Measurements from ENCODE around the gene FANCE.

The FANCE gene

DNA sequence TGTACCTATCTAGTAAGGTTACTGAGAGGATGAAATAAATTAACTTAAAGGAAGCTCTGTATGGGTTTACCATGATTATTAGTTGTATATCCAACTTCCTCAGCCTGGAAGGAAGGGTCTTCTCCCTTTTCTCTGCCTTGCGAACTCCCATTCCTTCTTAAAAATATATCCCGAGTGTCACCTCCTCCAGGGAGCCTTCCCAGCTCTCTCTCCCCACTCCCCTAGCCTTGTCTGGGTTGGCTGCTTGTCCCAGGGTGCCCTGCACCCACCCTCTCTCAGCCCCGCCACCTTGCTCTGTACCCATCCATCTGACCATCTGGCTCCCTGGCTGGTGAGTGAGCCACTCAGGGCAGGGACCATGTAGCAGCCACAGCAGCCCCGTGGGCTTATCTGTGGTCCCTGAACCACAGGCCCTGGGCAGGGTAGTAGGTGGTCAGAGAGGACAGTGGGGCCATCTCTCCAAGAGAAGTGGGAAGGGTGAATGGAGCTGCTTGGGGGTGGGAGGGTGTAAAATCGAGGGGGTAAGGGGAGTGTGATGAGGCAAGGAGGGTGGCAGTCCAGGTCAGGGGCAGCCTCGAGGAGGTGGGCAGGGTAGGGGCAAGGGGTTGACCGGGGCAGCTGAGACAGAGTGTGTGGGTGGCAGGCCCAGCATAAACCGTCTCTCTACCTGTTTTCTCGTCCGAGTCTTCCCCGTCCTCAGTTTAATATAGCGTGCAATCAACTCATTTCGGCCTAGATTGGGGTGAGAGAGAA lies 31.9 kb downstream of the FANCE start:
- DNase-seq (ENCODE audit: low read depth, low spot score) = no peak

DNA sequence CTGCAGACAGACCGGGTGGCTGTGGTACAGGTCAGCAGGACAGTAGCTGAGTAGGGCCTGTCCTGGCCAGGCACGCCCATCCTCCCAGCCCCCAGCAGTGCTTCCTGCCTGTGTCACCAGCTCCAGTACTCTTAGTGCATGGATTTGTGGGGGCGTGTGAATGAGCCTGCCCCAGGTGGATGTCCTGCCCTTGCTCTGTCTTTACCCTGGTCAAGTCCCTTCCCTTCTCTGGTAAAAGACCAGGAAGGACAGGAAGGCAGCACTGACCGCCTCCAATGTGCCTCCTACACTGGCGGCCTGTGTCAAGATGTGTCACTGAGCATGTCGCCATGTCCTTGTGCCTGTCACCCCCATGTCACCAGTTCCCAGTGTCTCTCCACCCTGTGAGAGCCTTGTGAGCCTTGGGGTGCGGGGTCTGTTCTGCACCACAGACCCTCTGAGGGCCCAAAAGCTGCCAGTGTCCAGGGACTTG lies 32.8 kb downstream of the FANCE start:
- no peak for DNase-seq (ENCODE audit: low read depth, low spot score)

DNA sequence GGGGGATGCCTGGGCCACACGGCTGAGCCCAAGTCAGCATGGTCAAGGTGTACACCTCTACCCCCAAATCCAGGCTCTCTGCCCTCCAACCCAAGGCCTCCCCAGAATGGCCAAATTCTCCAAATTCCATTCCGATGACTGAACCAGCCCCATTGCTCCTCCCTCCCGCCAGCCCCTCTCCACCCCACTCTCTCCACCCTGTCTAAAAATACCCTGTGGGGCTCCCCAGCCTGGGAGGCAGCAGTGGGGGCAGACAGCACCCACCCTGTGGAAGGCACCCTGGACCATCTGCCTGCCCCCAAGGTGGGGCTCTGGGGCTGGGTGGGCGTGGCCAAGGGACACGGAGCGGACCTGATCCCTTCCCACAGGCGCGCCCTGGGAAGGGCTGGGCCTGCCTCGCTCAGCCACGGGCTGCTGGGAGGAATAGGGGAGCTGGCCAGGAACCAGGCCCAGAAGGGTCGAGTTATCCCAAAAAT lies 33.3 kb downstream of the FANCE start:
- DNase-seq (ENCODE audit: low read depth, low spot score) = no peak

DNA sequence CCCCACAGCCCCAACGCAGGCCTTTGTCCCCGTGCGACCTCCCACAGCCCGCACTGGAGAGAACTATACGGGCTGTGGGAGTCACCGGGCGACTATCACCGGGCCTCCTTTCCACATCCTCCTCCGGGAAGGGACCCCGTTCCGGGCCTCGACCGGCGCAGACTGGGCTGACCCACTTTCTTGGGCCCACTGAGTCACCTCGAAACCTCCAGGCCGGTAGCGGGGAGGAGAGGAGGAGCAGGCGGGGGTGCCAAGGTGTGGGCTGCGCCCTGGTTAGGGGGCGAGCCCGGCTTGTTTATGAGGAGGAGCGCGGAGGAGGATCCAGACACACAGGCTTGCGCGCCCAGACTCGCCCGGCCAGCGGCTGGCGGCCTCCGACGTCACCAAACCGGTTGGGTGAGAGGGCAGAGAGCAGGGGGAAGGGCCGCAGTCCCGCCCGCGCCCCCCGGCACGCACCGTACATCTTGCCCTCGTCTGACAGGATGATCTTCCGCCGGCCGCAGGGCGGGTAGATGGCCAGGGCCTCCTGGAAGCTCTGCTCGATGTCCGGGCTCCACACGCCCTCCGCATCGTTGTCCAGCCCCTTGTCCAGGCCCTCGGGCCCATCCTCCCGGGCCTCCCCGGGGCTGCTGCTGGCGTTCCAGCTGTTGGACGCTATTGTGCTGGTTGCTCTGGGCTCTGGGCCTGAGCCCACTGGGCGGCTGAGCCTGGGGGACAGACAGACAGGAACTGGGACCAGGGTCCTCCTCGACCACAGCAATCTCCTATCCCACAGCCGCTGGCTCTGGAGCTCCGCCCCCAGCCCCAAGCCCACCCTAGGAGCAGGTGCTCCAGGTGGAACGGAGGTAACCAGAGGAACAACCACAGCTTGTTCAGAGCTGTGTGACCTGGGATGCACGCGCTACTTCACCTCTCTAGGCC lies 34.1 kb downstream of the FANCE start:
- DNase-seq (ENCODE audit: low read depth, low spot score) = no peak

DNA sequence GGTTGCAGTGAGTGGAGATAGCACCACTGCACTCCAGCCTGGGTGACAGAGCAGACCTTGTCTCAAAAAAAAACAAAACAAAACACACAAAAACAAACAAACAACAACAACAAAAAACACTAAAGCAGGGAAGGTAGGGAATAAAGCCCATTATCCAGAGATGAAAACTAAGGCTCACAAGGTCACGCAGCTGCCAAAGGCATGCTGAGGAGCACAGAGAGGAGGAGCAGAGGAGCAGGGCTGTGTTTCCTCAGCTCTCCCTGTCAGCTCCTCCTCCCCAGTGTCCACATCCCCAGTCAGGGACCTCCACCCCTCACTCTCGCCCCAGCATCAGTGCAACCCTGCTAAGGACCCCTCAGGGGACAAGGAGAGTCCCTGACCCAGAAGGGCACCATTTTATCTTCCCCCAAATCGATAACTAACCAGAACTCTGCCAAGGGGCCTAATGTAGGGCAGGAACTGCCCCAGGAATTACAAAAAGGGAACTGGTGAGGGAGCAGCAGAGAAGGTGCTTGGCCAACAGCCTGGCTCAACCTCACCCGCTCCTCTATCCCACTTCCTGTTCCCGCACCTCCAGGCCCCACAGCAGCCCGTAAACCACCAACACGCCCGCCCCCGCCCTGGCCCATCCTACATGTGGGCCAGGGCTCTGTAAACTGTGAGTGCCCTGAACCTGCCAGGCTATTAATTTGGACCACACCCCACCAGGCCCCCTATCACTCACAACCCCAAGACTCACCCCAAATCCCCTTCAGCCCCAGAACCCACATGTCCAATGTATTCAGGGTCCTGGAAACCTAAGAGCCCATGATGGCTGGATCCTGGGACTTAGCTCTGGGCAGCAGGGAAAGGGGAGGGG lies 35.7 kb downstream of the FANCE start:
- DNase-seq (ENCODE audit: low read depth, low spot score) = no peak

DNA sequence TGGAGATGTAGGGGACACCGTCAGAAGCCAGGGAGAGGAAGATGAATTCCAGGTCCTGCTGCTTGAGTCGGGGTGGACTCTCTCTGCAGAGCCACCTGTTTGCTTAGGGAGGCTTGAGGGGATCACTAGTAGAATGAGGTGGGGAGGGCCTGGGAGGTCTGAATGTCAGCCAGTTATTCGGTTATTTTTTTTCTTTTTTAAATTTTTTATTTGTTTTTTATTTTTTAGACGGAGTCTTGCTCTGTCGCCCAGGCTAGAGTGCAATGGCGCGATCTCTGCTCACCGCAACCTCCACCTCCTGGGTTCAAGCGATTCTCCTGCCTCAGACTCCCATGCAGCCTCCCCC lies 36.4 kb downstream of the FANCE start:
- DNase-seq (ENCODE audit: low read depth, low spot score) = no peak

DNA sequence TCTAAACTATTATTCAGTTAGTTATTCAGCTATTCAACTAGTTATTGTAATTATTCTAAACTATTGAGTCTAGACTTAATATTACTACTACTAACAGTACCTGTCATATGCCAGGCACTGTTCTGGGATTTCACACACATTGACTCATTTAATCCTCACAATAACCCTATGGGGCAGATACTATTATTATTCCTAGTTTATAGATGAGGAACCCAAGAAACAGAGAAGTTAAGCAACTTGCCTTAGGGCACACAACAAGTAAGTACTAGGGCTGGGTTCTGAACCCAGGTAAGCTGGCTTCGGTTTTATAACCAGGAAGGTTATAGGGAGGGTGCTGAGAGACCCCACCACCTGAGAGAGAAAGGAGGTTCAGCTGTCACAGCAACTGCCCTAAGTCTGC lies 36.9 kb downstream of the FANCE start:
- DNase-seq (ENCODE audit: low read depth, low spot score) = no peak

DNA sequence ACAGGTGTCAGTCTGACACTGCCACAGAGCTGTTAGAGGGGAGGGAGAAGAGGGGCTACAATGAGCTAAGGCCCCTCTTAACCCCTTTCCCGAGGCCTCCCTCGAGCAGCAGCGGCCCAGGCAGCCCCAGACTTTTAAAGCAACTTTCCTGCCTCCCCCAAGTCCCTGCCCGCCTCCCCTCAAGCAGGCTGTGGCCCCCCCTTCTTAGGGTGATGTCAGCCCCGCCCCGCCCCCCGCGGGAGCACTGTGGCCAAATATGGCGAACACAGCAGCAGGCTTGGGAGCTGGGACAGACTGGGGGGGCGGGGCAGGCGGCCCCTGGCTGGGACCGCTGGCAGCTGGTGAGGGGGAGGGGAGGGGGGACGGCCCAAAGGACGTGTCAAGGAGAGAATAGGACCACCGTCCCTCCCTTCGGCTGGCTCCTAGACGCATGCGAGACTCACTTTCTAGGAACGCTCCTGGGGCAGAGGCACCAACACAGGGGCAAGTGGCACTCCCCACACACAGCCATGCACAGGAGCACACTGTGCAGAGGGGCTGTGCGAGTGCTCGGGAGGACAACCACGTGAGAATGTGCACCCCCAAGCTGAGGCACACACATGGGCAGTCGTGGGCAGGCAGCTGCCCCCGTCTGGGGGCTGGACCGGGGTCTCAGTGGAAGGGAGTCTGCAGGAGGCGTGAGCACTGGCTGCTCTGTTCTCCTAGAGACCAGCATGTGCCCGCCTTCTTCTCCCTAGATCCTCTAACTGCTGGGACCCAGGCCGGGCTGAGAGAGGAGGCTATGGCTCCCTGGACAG lies 38.1 kb downstream of the FANCE start:
- DNase-seq (ENCODE audit: low read depth, low spot score) = no peak

DNA sequence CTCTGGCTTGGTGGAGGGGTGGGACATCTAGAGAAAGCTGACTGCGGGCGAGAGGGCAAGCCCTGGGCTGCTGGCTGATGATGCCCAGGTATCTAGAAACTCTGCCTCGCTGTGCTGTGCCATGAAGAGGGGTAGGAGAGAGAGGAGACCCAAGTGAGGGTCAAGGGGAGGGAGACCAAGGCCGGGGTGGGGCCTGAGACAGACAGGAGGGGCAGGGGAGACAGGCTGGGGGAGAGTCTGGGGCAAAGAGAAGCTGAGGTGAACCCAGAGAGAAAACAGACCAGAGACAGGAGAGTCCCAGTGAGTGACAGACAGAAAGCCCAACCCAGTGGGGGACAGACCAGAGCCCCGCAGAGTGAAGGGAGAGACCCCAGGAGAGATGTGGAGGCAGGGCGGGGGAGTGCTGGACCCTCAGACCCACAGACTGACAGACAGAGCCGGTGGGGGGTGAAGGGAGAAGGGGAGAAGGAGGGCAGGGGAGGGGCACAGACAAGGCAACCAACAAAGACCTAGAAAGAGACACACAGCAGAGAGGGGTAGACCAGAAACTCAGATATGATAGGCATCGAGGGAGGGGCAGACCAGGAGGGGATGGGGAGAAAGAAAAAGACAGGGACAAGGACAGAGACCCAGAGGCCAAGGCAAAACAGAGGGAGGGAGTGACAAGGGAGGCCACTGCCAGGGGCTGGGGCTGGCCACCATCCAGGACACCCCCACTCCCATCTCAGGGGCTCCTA lies 38.9 kb downstream of the FANCE start:
- DNase-seq (ENCODE audit: low read depth, low spot score) = no peak

DNA sequence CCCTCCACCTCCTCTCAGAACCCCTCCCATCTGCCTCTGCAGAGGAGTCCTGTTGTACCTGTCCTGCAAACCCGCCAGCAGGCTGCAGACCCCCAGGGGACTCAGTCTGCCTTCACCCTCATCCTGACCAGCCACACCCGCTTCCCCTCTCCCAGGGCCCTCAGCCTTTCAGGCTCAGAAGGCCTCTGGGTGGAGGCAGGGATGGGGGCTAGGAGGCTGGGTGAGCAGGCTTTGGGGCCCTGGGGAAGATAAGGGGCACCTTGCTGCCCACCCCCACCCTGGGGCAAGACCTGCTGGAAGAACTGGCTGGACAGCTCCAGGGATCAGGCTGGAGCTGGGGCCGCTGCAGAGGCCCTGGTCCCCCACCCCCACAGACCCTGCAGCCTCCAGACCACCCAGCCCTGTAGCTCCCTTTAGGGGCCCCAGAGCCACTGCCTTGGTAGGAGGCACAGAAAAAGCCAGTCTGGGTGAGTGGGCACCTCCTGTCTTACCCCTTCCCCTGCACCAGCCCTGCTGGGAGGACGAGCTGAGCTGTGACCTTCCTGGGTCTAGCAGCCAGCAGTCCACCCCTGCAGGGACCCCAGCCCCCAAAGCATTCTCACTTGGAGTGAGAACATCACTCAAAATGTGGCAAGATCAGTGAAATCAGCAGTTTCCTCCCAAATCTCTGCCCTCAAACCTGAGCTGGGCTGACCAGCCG lies 39.6 kb downstream of the FANCE start:
- DNase-seq (ENCODE audit: low read depth, low spot score) = no peak

DNA sequence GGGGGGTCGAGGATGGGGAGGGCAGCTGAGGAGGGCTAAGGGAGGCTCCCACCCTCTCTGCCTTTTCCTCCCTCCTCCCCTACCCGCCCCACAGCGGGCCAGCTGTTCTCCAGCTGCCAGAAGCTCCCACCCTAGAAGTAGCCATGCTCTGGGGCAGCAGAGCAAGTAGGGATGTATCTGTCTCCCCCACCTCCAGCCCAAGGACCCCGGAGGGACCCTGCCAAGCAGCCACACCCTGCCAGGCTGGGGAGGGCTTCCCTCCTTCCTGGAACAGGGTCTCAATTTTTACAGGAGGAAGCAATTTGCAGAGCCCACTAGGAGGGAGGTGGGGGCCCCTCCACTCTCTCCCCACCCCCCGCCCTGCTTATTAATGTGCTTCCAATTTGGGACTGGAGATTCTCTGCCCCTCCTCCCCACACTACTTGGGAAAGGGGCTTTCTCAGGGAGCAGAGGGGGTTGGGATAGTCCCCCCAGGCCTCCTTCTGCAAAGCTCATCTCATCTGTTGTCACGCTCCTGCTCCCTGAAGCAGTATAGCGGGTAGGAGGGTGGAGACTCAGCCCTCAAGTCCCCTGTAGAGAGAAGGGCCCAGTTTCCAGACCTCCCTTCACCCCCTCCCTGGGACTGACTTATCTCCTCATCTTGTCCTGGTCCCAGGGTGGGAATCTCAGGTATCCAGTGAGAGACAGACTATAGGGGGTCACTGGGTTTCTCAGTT lies 40.3 kb downstream of the FANCE start:
- no peak for DNase-seq (ENCODE audit: low read depth, low spot score)

DNA sequence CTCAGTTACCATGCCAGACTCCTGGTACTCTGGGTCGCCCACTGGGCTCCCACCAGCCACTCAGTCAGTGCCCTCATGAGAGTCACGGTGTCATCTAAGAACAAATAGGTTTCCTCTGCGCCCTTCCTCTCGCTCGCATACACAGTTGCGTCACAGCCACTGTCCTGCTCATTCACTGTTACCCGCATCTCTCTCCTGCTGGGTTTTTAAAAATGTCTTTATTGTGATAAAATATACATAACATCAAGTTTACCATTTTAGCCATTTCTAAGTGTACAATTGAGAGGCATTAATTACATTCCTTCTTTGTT lies 40.8 kb downstream of the FANCE start:
- no peak for DNase-seq (ENCODE audit: low read depth, low spot score)

DNA sequence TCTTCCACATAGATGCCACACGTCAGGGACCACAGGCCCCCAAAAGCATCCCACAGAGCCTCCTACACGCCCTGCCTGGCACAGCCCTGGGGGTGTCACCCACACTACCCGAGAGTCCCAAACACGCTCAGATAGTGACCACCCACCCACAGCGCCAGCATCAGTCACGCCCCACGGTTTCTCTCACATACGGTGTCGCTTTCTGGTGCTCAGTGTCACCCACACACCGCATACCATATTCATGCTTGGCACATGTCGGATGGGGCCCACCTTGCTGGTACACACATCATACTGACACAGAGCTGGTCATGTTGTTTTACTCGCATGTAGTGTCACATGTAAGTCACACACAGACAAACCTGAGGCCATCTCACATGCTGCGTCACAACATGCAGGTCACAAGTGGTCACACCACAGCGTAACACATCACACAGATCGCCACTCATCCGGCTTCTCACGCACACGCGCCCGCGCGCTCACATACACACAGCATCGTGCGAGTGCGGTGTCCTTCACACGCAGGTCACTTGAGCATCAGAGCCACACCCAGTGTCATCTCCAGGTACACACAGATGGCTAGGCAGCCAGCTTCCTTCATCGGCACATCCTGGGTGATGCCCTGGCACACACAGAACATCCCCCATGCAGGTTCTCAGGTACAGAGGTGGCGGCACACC lies 41.3 kb downstream of the FANCE start:
- no peak for DNase-seq (ENCODE audit: low read depth, low spot score)

DNA sequence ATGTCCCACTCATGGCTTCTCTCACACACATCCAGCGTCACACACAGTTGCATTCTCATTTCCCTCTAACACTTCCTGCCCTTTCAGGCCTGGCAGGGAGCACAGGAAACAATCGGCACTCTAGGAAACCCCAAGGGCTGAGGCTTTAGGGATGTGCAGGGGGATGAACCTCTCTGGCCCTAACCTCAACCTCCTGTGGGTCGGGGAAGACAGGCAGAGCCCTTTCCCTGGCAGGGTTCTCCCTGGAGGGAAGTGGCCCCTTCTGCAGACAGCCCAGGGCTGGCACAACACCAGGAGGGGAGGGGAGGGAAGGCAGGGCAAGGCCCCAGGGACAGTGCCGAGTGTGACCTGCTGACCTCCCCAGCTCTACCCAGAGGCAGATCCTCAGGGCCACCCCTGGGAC lies 42.0 kb downstream of the FANCE start:
- DNase-seq (ENCODE audit: low read depth, low spot score) = no peak

DNA sequence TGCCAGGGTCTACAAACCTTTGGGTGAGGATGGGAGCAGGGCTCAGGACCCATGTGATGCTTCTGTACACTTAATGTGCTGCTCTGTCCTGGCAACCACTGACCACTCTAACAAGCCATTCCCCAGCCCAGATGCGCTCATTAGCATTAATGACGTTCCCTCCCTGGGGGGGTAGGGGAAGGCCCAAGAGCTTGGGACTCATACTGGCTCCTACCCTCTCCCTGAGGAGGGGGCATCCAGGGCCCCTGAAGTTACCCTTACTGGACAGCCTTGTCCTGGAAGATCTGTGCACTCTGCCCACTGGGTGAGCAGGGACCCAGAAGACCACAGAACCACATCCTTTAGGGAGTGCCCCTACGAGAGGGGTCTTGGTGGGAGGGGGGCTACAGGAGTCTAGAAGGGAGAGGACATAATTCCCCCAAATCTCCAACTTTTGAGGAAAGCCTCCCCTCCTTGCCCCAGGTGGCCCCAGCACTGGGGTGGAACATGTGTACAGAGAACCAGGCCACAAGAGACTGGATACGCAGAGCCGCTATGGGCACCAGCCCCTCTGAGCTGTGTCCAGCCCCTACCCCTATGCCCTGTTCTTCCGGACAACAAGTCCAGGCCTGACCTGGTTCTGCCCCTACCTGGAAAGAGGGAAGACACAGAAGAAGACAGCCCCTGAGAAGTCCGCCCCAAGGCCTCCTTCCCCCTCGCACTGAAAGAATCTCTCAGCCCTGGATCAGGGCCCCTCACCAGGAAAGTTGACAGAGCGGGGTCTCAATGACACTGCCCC lies 43.3 kb downstream of the FANCE start:
- DNase-seq (ENCODE audit: low read depth, low spot score) = no peak

DNA sequence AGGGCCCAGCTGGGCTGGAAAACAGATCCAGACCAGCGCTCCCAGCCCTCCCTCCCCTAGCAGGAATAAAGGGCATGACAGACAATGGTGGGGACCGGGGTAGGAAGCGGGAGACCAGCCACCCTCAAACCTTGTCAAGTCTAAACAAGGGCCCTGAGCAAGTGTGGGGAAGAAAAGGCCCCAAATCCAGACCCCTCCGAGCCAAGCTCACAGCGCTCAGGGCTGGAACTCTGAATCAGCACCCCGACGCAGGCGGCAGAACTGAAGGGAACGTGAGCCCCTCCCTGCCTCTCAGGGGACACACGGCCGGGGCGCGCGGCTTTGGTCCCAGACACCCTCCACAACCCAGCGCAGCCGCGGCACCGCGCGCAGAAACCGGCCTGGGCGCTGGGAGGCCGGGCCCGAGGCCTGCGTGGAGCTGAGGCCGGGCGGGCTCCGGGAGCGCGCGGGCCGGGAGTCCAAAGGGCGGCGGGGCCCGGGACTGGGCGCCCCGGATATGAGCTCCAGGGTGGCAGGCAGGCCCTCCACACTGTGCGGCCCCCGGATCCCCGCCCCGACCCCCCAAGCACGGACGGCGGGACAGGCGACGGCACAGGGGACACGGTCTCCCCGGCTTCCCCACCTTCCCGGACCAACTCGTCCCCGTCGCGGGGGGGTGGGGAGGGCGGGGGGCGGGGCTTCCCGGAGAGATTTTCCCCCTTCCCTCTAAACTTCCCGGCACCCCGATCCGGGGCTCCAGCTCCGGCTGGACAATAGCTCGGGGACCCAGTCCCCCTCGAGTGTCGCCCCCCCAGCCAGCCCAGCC lies 44.1 kb downstream of the FANCE start:
- no peak for DNase-seq (ENCODE audit: low read depth, low spot score)
